ENCODE data around the gene IST1.
A peak's percentile ranks its signal among the peaks of the same experiment; 100 is the strongest.

Gene IST1

GRCh38 chr16:71924710-71925109 is 29.4 kb downstream of the IST1 start:
- Mint-ChIP-seq H3K27ac (no peak overlapping the region), H3K9me3 (no peaks in the 10 kb centered on the region), H3K4me3 (no peak overlapping the region), H3K27me3 (no peaks in the 10 kb centered on the region), H3K4me1 (peaks cover 18% of the 10 kb centered on the region), H3K36me3 (peaks cover 27% of the 10 kb centered on the region)

- H3K4me1 Mint-ChIP-seq = peaks cover 23% of the 10 kb centered on the region
Measured at GRCh38 chr16:71927383-71927782, 32.1 kb downstream of the IST1 start.

GRCh38 chr16:71927787-71928186 is 32.5 kb downstream of the IST1 start:
- peaks cover 23% of the 10 kb centered on the region for H3K4me1 Mint-ChIP-seq
- H3K4me3 Mint-ChIP-seq = no peak overlapping the region
- H3K27ac Mint-ChIP-seq = peak overlapping the region; percentile 20
- H3K27me3 Mint-ChIP-seq = no peaks in the 10 kb centered on the region
- no peaks in the 10 kb centered on the region for H3K9me3 Mint-ChIP-seq
- peaks cover 16% of the 10 kb centered on the region for H3K36me3 Mint-ChIP-seq

More at GRCh38 chr16:71927383-71927782, 32.1 kb downstream of the IST1 start:
- no peak overlapping the region for H3K4me3 Mint-ChIP-seq
- H3K27me3 Mint-ChIP-seq = no peaks in the 10 kb centered on the region
- H3K36me3 Mint-ChIP-seq = peaks cover 18% of the 10 kb centered on the region
- H3K9me3 Mint-ChIP-seq = no peaks in the 10 kb centered on the region
- H3K27ac Mint-ChIP-seq = peak overlapping the region; percentile 20

GRCh38 chr16:71929048-71929447 is 33.7 kb downstream of the IST1 start:
- H3K27me3 Mint-ChIP-seq = no peaks in the 10 kb centered on the region
- no peak overlapping the region for H3K4me3 Mint-ChIP-seq
- H3K9me3 Mint-ChIP-seq = no peaks in the 10 kb centered on the region
- peak overlapping the region; percentile 35 for H3K27ac Mint-ChIP-seq
- peaks cover 13% of the 10 kb centered on the region for H3K36me3 Mint-ChIP-seq
- H3K4me1 Mint-ChIP-seq = peaks cover 19% of the 10 kb centered on the region

- Mint-ChIP-seq H3K4me3 (no peak overlapping the region), H3K27me3 (no peaks in the 10 kb centered on the region), H3K27ac (peak overlapping the region; percentile 82), H3K9me3 (no peaks in the 10 kb centered on the region), H3K4me1 (peaks cover 20% of the 10 kb centered on the region), H3K36me3 (peaks cover 12% of the 10 kb centered on the region)
Measured at GRCh38 chr16:71930013-71930563, 34.8 kb downstream of the IST1 start.

GRCh38 chr16:71931001-71931400 is 35.7 kb downstream of the IST1 start:
- peaks cover 12% of the 10 kb centered on the region for H3K36me3 Mint-ChIP-seq
- H3K27ac Mint-ChIP-seq = no peak overlapping the region
- H3K4me3 Mint-ChIP-seq = no peak overlapping the region
- no peaks in the 10 kb centered on the region for H3K9me3 Mint-ChIP-seq
- H3K4me1 Mint-ChIP-seq = peaks cover 25% of the 10 kb centered on the region
- no peaks in the 10 kb centered on the region for H3K27me3 Mint-ChIP-seq

GRCh38 chr16:71931599-71931998 is 36.3 kb downstream of the IST1 start:
- H3K36me3 Mint-ChIP-seq = peaks cover 11% of the 10 kb centered on the region
- no peaks in the 10 kb centered on the region for H3K27me3 Mint-ChIP-seq
- H3K9me3 Mint-ChIP-seq = no peaks in the 10 kb centered on the region

GRCh38 chr16:71933017-71933416 is 37.7 kb downstream of the IST1 start:
- Mint-ChIP-seq H3K27ac (no peak overlapping the region), H3K4me1 (peaks cover 29% of the 10 kb centered on the region), H3K36me3 (no peaks in the 10 kb centered on the region), H3K27me3 (no peaks in the 10 kb centered on the region), H3K4me3 (no peak overlapping the region), H3K9me3 (no peaks in the 10 kb centered on the region)

More at GRCh38 chr16:71931599-71931998, 36.3 kb downstream of the IST1 start:
- no peak overlapping the region for H3K4me3 Mint-ChIP-seq
- peaks cover 25% of the 10 kb centered on the region for H3K4me1 Mint-ChIP-seq
- H3K27ac Mint-ChIP-seq = peak overlapping the region; percentile 23

- no peaks in the 10 kb centered on the region for H3K36me3 Mint-ChIP-seq
- no peak overlapping the region for H3K4me3 Mint-ChIP-seq
- H3K27me3 Mint-ChIP-seq = no peaks in the 10 kb centered on the region
- peak overlapping the region; percentile 52 for H3K27ac Mint-ChIP-seq
- H3K9me3 Mint-ChIP-seq = no peaks in the 10 kb centered on the region
- peaks cover 25% of the 10 kb centered on the region for H3K4me1 Mint-ChIP-seq
Measured at GRCh38 chr16:71933913-71934695, 38.8 kb downstream of the IST1 start.

GRCh38 chr16:71937868-71938510 is 42.7 kb downstream of the IST1 start:
- Mint-ChIP-seq H3K4me3 (no peak overlapping the region), H3K27me3 (no peaks in the 10 kb centered on the region), H3K4me1 (peaks cover 16% of the 10 kb centered on the region), H3K27ac (no peak overlapping the region), H3K36me3 (no peaks in the 10 kb centered on the region), H3K9me3 (no peaks in the 10 kb centered on the region)

- Mint-ChIP-seq H3K27ac (no peak overlapping the region), H3K27me3 (peaks cover 3% of the 10 kb centered on the region), H3K9me3 (no peaks in the 10 kb centered on the region), H3K36me3 (no peaks in the 10 kb centered on the region), H3K4me1 (no peaks in the 10 kb centered on the region), H3K4me3 (no peak overlapping the region)
Measured at GRCh38 chr16:71943887-71944286, 48.6 kb downstream of the IST1 start.

- peaks cover 4% of the 10 kb centered on the region for H3K27me3 Mint-ChIP-seq
- no peaks in the 10 kb centered on the region for H3K9me3 Mint-ChIP-seq
- H3K27ac Mint-ChIP-seq = no peak overlapping the region
- H3K4me3 Mint-ChIP-seq = no peak overlapping the region
- no peaks in the 10 kb centered on the region for H3K36me3 Mint-ChIP-seq
- H3K4me1 Mint-ChIP-seq = no peaks in the 10 kb centered on the region
Measured at GRCh38 chr16:71945616-71946015, 50.3 kb downstream of the IST1 start.

- H3K36me3 Mint-ChIP-seq = no peaks in the 10 kb centered on the region
- no peak overlapping the region for H3K27ac Mint-ChIP-seq
- peaks cover 11% of the 10 kb centered on the region for H3K4me1 Mint-ChIP-seq
- H3K27me3 Mint-ChIP-seq = peaks cover 1% of the 10 kb centered on the region
- no peaks in the 10 kb centered on the region for H3K9me3 Mint-ChIP-seq
- H3K4me3 Mint-ChIP-seq = no peak overlapping the region
Measured at GRCh38 chr16:71952825-71953224, 57.5 kb downstream of the IST1 start.

- Mint-ChIP-seq H3K27me3 (peaks cover under 1% of the 10 kb centered on the region), H3K9me3 (no peaks in the 10 kb centered on the region), H3K4me1 (peaks cover 11% of the 10 kb centered on the region), H3K4me3 (no peak overlapping the region), H3K36me3 (no peaks in the 10 kb centered on the region), H3K27ac (no peak overlapping the region)
Measured at GRCh38 chr16:71954180-71954579, 58.8 kb downstream of the IST1 start.

GRCh38 chr16:71954699-71955195 is 59.4 kb downstream of the IST1 start:
- Mint-ChIP-seq H3K27me3 (no peaks in the 10 kb centered on the region), H3K9me3 (no peaks in the 10 kb centered on the region), H3K27ac (no peak overlapping the region), H3K4me3 (no peak overlapping the region), H3K36me3 (no peaks in the 10 kb centered on the region), H3K4me1 (peaks cover 11% of the 10 kb centered on the region)

- Mint-ChIP-seq H3K4me3 (peak overlapping the region; percentile 13), H3K36me3 (no peaks in the 10 kb centered on the region), H3K27ac (no peak overlapping the region), H3K4me1 (peaks cover 11% of the 10 kb centered on the region), H3K27me3 (no peaks in the 10 kb centered on the region), H3K9me3 (no peaks in the 10 kb centered on the region)
Measured at GRCh38 chr16:71956486-71956885, 61.2 kb downstream of the IST1 start.
